ENCODE data around the gene GRHL1. TPM values are rescaled to one million over a fixed set of nuclear protein-coding genes. Genes with fewer than 3 reads are reported as not detected.
"Not testable (repeated sequence)": the region's sequence is repeated elsewhere in the genome, so short reads cannot be mapped to it uniquely, and the experiment has no call there.

GRHL1 gene
- total RNA-seq, 1 donor from 2014 or later, result 2.1 TPM

GRCh38 chr2:10019174-10019573 lies 67.7 kb downstream of the GRHL1 start:
- no peak overlapping the region for H3K27ac Mint-ChIP-seq
- intact Hi-C loops (cut with micrococcal nuclease), result no loop called here
- no peaks in the 10 kb centered on the region for H3K9me3 Mint-ChIP-seq
- H3K27me3 Mint-ChIP-seq, result peaks cover 6% of the 10 kb centered on the region
- H3K36me3 Mint-ChIP-seq (ENCODE audit: low read depth), result no peaks in the 10 kb centered on the region
- DNase-seq, result no peak
- no peaks in the 10 kb centered on the region for H3K4me1 Mint-ChIP-seq
- H3K4me3 Mint-ChIP-seq, result no peak overlapping the region

- Mint-ChIP-seq H3K27me3 (peaks cover 6% of the 10 kb centered on the region), H3K9me3 (no peaks in the 10 kb centered on the region), H3K4me3 (no peak overlapping the region)
These were observed 68.3 kb downstream of the GRHL1 start for GRCh38 chr2:10019602-10020400.

DNA sequence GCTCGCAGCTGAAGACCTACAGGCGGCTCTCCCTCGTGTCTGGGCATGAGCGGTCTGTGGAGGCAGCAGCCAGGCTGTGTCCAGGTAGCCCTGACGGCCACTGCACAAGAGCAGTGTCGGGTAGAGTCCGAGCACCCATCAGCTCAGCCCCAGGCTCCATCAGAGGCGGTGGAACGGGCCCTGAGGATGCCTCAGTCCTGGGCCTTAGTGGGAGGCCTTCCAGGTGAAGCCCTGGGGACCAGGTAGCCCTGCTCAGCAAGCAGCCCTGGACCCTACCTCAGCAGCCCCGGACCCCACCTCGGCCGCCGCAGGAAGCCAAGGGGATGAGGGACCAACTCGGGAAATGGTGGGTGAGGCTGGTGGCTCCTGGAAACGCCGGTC lies 70.5 kb downstream of the GRHL1 start:
- H3K9me3 Mint-ChIP-seq, result no peaks in the 10 kb centered on the region
- H3K4me3 Mint-ChIP-seq, result no peak overlapping the region
- no peak overlapping the region for H3K27ac Mint-ChIP-seq
- H3K27me3 Mint-ChIP-seq, result peaks cover 4% of the 10 kb centered on the region
- peaks cover 2% of the 10 kb centered on the region for H3K4me1 Mint-ChIP-seq
- intact Hi-C loops (cut with micrococcal nuclease), result no loop called here
- no peak for DNase-seq
- no peaks in the 10 kb centered on the region for H3K36me3 Mint-ChIP-seq (ENCODE audit: low read depth)

More at GRCh38 chr2:10019602-10020400, 68.3 kb downstream of the GRHL1 start:
- Mint-ChIP-seq H3K36me3 (ENCODE audit: low read depth) (no peaks in the 10 kb centered on the region), H3K4me1 (no peaks in the 10 kb centered on the region), H3K27ac (no peak overlapping the region)
- intact Hi-C loops (cut with micrococcal nuclease), result no loop called here
- no peak for DNase-seq

DNA sequence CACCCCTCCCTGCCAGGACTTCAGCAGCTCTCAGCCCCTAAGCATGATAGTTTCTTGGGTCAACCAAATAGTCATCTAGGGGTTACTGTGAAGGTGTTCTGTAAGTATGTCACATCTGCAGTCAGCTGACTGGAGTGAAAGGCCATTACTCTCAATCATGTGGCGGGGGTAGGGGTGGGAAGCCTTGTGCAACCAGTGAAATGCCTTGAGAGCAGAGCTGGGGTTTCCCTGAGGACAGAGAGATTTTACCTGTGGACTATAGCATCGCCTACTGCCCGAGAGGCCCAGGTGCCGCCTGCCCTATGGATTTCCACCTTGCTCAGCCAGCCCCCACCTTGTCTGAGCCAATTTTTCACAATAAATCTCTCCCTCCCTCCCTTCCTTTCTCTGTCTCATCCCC lies 71.0 kb downstream of the GRHL1 start:
- intact Hi-C loops (cut with micrococcal nuclease), result no loop called here
- no peaks in the 10 kb centered on the region for H3K36me3 Mint-ChIP-seq (ENCODE audit: low read depth)
- H3K4me1 Mint-ChIP-seq, result peaks cover 2% of the 10 kb centered on the region
- DNase-seq, result no peak
- H3K27ac Mint-ChIP-seq, result no peak overlapping the region
- no peaks in the 10 kb centered on the region for H3K9me3 Mint-ChIP-seq
- peaks cover 2% of the 10 kb centered on the region for H3K27me3 Mint-ChIP-seq
- no peak overlapping the region for H3K4me3 Mint-ChIP-seq

GRCh38 chr2:10022966-10023662 lies 71.6 kb downstream of the GRHL1 start:
- no peaks in the 10 kb centered on the region for H3K27me3 Mint-ChIP-seq
- H3K36me3 Mint-ChIP-seq (ENCODE audit: low read depth), result no peaks in the 10 kb centered on the region
- H3K9me3 Mint-ChIP-seq, result no peaks in the 10 kb centered on the region
- peaks cover 2% of the 10 kb centered on the region for H3K4me1 Mint-ChIP-seq
- intact Hi-C loops (cut with micrococcal nuclease), result no loop called here
- DNase-seq, result no peak
- no peak overlapping the region for H3K27ac Mint-ChIP-seq
- no peak overlapping the region for H3K4me3 Mint-ChIP-seq

DNA sequence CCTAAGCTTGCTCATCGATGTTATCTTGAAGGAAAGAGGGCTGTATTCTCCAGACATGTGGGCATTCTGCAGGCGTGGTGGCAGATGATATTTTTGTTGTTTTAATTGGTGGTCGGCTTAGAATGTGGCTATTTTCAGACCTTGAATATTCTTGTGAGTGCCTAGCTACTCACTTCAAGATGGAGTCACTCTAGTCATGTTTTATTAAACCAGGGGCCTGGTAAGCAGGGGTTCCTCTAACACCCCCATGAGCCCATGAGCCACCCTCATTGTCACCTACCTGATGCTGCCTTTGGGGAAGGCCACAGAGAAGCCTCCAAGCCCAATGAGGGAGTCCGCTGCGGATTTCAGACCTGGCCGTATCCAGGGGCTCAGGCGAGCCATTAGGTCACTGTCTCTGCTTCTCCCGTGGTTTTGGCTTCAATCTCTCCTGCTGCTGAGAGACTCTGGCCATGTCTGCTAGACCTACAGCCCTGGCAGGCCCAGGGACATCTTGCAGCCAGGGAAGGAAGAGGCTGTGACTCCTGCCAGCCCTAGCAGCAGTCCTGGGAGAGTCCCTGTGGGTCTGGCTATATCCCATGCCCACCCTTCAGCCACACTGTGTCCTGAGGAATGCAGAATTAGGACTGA lies 75.6 kb downstream of the GRHL1 start:
- H3K36me3 Mint-ChIP-seq (ENCODE audit: low read depth), result no peaks in the 10 kb centered on the region
- peaks cover 3% of the 10 kb centered on the region for H3K27me3 Mint-ChIP-seq
- H3K27ac Mint-ChIP-seq, result no peak overlapping the region
- no peak overlapping the region for H3K4me3 Mint-ChIP-seq
- DNase-seq, result no peak
- intact Hi-C loops (cut with micrococcal nuclease), result no loop called here
- H3K9me3 Mint-ChIP-seq, result no peaks in the 10 kb centered on the region
- H3K4me1 Mint-ChIP-seq, result peaks cover 13% of the 10 kb centered on the region

DNA sequence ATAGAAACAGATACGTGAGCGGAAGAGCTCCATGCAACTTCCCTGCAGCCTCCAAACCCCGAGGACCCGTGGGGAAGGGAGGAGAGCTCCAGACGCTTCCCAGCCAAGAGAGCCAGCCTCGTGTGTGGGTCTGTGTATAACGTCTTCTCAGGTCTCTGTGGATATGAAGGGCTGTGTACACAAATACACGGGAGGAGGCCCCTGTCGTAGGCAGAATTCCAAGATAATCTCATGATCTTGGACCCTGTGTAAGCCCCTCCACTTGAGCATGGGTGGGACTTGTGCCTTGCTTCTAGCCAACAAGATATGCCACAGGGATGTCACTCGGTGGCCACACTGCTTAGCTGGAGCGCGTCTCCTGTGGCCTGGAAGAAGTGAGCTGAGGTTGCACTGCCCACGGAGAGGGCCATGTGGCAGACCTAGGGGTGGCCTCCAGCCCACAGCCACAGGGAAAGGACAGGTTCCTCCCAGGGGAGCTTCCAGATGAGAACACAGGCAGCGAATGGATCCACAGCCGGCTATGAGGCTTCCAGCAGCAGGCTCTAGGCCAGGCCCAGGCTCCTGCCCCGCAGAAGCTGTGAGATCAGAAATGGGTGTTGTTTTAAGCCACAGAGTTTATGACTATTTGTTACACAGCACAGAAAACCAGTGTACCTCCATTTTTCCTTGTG lies 76.3 kb downstream of the GRHL1 start:
- no peak overlapping the region for H3K4me3 Mint-ChIP-seq
- no peaks in the 10 kb centered on the region for H3K36me3 Mint-ChIP-seq (ENCODE audit: low read depth)
- H3K4me1 Mint-ChIP-seq, result peaks cover 13% of the 10 kb centered on the region
- intact Hi-C loops (cut with micrococcal nuclease), result no loop called here
- H3K9me3 Mint-ChIP-seq, result no peaks in the 10 kb centered on the region
- DNase-seq, result no peak
- peaks cover 3% of the 10 kb centered on the region for H3K27me3 Mint-ChIP-seq
- no peak overlapping the region for H3K27ac Mint-ChIP-seq

DNA sequence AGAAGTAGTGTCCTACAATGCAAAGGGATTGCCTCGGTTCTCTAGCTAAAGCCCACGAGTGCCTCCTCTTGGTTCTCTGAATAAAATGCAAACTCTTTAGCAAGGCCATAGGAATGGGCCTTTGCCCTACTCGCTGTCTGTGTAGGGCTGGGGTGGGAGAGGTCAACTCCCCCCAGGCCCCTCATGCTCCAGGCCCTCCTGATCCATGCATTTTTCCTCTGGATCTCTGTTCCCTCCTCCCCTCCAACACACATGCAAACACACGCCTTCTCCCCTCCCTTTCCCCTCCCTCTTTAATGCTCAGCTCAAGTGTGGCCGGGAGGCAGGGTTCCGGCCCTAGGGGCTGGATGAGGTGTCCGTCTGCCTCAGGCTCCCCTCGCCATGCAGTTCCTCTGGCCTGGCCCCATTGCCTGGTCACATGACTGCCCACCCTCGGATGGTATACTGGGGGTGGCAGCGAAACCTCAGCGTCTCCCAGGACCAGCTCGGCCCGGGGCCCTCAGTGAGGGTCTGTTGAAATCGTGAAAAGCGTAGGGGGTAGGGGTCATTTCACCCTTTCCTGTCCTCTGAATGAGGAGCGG lies 77.0 kb downstream of the GRHL1 start:
- Mint-ChIP-seq H3K4me3 (no peak overlapping the region), H3K27me3 (peaks cover 3% of the 10 kb centered on the region), H3K27ac (no peak overlapping the region), H3K4me1 (peaks cover 13% of the 10 kb centered on the region), H3K36me3 (ENCODE audit: low read depth) (no peaks in the 10 kb centered on the region), H3K9me3 (no peaks in the 10 kb centered on the region)
- intact Hi-C loops (cut with micrococcal nuclease), result no loop called here
- DNase-seq, result no peak

DNA sequence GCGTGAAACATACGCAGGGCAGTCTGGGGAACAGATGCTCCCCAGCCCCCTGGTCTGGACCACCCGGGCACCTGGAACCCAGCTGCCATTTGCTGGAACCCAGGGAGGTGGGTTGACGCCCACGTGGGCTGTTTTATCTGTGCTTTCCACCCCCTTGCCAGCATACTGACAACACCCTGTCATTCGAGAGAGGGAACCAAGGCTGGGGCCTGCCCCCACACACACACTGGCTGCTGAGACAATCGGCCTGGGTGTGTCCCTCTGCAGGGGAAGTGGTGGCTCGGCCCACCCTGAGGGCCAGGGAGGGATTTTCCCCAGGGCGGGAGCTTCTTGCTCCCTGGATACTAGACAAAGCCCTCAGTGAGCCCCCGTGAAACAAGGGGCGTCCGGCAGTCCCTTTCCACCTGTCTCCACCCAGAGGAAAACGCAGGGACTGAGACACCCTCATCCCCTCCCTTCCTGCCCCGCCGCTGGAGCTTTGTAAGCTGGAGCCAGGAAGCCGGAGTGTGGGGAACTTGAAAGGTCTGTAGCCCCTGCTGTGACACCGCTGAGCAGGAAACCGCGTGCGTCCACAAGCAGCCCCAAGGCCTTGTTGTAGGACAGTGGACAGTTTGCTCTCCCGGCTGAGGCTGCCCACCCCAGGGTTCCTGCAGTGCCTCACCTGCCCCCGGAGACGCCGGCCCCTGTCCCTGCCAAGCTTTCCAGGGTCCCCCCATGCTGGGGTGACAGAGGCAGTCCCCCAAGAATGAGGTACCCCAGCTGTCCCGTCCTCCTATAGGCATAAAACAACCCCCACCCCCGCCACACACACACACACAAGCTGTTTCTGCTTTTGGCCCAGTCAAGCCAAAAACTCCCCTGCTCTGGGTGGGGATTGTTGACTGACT lies 77.7 kb downstream of the GRHL1 start:
- Mint-ChIP-seq H3K4me3 (peak overlapping the region; percentile 2), H3K4me1 (peaks cover 13% of the 10 kb centered on the region), H3K27ac (peak overlapping the region; percentile 76), H3K27me3 (peaks cover 3% of the 10 kb centered on the region), H3K36me3 (ENCODE audit: low read depth) (no peaks in the 10 kb centered on the region), H3K9me3 (no peaks in the 10 kb centered on the region)
- peak; percentile 85 for DNase-seq
- intact Hi-C loops (cut with micrococcal nuclease), result no loop called here

GRCh38 chr2:10029875-10030223 lies 78.4 kb downstream of the GRHL1 start:
- intact Hi-C loops (cut with micrococcal nuclease), result no loop called here
- Mint-ChIP-seq H3K36me3 (ENCODE audit: low read depth) (no peaks in the 10 kb centered on the region), H3K4me3 (peak overlapping the region; percentile 2), H3K9me3 (no peaks in the 10 kb centered on the region), H3K27ac (no peak overlapping the region), H3K4me1 (peaks cover 15% of the 10 kb centered on the region), H3K27me3 (peaks cover 7% of the 10 kb centered on the region)
- no peak for DNase-seq

DNA sequence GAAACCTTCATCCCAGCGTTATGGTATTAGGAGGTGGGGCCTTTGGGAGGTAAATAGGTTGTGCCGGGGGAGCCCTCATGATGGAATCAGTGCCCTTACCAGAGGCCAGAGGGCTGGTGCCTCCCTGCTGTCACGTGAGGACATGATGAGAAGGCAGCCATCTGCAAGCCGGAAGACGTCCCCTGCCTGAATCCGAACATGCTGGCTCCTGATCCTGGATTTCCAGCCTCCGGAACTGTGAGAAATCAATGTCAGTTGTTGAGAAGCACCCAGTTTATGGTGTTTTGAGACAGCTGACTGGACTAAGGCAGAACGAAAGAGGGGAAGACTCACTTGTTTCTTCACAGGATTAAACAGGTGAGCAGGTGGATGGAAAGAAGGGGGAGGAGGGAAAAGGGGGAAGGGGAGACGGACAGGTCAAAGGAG lies 78.8 kb downstream of the GRHL1 start:
- peaks cover 17% of the 10 kb centered on the region for H3K4me1 Mint-ChIP-seq
- DNase-seq, result no peak
- intact Hi-C loops (cut with micrococcal nuclease), result no loop called here
- no peak overlapping the region for H3K27ac Mint-ChIP-seq
- H3K9me3 Mint-ChIP-seq, result no peaks in the 10 kb centered on the region
- peaks cover 11% of the 10 kb centered on the region for H3K27me3 Mint-ChIP-seq
- H3K36me3 Mint-ChIP-seq (ENCODE audit: low read depth), result no peaks in the 10 kb centered on the region
- no peak overlapping the region for H3K4me3 Mint-ChIP-seq

DNA sequence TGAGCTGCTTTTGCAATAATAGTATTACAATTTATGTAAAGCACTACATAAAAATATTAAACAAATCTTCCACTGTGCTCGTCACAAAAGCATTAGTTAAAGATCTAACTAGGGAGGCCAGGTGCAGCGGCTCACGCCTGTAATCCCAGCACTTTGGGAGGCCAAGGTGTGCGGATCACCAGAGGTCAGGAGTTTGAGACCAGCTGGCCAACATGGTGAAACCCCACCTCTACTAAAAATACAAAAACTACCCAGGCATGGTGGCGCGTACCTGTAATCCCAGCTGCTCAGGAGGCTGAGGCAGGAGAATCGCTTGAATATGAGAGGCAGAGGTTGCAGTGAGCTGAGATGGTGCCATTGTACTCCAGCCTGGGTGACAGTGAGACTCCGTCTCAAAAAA lies 79.3 kb downstream of the GRHL1 start:
- DNase-seq; H3K36me3 Mint-ChIP-seq (ENCODE audit: low read depth); H3K9me3 Mint-ChIP-seq; H3K4me3 Mint-ChIP-seq; H3K27ac Mint-ChIP-seq; intact Hi-C loops (cut with micrococcal nuclease): not testable (repeated sequence)
- Mint-ChIP-seq H3K27me3 (peaks cover 11% of the 10 kb centered on the region), H3K4me1 (peaks cover 17% of the 10 kb centered on the region)

Measured in activated CD4-positive, alpha-beta T cell treated with anti-CD3 and anti-CD28 coated beads, Interleukin-2, amount 10 ng/mL, durations not matched to agents 24 days and 14 days (primary cell).